NCI-H2107 (cell line): ENCODE measurements around the gene PEX7.
A peak's percentile ranks its signal among the peaks of the same experiment; 100 is the strongest.
"Not testable (repeated sequence)": the region's sequence is repeated elsewhere in the genome, so short reads cannot be mapped to it uniquely, and the experiment has no call there.

Experiments
- DNase-seq: peaks from one replicate; lab custom pipeline; 2025; lab: John Stamatoyannopoulos, UW

The PEX7 gene, protein sequence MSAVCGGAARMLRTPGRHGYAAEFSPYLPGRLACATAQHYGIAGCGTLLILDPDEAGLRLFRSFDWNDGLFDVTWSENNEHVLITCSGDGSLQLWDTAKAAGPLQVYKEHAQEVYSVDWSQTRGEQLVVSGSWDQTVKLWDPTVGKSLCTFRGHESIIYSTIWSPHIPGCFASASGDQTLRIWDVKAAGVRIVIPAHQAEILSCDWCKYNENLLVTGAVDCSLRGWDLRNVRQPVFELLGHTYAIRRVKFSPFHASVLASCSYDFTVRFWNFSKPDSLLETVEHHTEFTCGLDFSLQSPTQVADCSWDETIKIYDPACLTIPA

DNA sequence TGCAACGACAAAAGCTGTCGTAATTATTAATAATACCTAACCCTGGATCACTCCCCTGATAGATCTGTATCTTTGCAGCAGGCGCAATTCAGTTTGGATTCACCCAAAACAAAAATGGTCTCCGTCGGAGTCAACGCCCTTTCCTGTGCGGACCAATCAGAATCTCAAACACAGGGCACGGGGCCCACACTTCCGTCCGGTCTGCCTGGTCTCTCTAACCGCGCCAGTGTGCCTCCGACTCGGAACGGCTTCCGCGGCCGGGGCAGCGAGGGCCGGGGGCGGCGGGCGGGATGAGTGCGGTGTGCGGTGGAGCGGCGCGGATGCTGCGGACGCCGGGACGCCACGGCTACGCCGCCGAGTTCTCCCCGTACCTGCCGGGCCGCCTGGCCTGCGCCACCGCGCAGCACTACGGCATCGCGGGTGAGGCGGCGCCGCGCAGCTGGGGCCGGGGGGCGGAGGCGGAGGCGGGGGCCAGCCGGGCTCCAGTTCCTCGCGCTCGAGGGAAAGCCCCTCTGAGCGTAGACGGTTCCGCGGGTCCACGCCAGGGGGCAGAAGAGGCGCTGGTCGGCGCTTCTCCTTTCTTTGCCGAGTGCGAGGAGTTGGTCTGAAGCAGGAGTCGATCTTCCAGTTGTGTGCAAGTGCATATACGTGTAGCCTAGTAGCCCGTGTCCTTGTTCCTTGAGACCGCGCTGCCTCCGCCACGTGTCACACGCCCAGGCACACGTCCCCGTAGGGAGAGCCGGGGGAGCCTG, at the start of gene PEX7:
TSS of gene PEX7 (plus strand) at position 217 of the 752 bp plus-strand sequence. CDS start at position 291, 74 bp downstream.
- peak; percentile 44 for DNase-seq

DNA sequence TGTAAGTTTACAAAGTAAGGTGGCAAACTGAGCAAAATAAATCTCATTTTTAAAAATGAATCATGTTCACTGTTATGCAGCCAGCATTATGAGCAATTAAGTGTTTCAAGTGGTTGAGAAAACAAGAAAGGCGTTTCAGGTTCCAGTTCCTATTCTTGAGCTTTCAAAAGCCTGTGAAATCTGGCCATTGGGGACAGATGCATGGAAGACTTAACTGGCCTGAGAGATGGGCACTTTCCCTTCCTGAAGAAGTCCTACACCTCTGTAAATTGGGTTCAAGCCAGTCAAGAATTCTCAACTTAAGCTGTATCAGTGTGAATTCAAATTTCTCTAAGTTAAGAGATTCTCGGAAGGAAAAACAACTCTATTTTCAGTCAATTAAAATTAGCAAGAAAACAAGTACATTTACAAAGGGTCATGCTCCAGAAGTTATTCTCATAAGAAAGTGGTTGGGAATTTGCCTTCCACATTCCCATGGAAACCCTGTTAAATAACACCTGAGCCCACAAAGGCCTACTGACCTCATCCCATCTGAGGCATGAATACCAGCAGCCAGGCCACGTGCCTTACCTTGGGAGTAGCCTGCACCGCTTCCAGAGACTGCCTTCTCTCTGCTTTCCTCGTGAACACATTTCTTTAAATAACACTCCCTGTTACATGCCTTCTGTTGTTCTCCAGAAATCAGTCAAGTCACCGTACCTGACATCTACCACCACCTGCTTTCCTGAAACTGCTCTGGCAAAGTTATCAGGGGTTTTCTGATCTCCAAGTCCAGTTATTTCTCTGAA, 49.5 kb upstream of the PEX7 start:
- DNase-seq = no peak

DNA sequence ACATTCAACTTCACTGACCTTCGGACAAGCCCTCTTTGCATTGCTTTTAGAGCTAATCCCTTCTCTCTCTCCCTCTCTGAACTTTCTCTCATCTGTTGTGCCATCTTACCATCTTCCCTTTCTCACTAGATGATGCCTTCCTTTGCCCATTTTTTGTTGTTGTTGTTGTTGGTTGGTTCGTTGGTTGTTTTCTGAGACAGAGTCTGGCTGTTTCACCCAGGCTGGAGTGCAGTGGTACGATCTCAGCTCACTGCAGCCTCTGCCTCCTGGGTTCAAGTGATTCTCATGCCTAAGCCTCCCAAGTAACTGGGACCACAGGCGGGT, 49.0 kb upstream of the PEX7 start:
- no peak for DNase-seq

DNA sequence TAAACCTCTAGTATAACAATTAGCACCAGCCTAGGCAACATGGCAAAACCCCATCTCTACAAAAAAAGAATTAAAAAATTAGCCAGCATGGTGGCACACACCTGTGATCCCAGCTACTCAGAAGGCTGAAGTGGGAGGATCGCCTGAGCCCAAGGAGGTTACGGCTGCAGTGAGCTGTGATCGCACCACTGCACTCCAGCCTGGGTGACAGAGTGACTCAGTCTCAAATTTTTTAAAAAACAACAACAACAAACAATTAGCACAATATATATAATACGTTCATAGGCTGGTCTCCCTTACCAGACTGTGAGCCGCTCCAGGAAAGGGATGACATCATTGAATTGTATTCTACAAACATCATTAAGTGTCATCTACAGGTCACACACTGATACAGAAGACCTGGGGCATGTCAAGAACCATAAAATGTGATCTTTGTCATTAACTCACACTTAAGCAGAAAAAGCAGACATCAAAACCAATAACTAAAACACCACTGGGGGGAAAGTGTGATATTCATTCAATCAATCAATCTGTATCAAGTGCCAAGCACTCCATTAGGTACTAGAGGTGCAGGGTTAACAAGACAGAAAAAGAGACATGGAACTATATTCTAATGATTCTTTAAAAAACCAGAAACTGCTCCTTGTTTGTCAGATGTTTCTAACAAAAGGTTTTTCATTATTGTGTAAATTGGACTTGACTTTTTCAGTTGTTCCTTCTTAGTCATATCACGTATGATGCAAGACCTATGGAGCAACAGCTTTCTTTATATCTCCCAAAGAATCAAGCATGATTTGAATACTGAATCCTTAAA, 48.0 kb upstream of the PEX7 start:
- DNase-seq = no peak

DNA sequence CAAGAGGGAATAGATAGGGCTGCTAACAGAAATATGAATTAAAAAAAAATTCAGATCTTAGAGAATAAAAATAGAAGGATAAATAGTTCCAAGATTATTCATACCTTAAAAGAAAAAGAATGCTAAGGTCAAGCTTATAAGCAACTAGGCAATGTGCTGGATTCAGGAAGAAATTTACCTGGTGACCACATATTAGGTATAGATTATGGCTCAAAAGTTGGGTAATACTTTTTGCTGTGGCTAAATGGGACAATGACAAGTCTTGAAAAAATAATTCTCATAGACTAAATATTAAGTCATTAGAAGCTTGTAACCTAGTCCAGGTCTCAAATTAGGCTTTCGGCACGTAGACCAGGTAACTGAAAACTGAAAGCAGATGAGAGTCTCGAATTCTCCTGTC, 47.3 kb upstream of the PEX7 start:
- DNase-seq = no peak

DNA sequence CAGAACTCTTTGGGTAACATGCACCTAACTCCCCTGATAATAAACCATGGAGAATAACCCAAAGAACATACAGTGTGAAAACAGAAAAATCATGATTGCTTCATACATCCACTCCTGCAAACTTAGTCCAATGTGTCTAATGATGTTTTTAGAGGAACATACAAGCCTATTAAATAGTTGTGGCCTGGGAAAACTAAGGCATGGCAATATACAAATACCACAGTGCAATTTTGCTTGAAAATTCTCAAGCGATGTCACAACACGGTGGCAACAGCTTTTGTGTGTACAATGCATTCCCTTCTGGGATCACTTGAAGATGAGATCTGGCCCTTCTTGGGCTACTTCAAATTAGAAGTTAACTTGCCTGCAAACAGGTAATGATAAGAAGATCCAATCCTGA, 46.8 kb upstream of the PEX7 start:
- no peak for DNase-seq

DNA sequence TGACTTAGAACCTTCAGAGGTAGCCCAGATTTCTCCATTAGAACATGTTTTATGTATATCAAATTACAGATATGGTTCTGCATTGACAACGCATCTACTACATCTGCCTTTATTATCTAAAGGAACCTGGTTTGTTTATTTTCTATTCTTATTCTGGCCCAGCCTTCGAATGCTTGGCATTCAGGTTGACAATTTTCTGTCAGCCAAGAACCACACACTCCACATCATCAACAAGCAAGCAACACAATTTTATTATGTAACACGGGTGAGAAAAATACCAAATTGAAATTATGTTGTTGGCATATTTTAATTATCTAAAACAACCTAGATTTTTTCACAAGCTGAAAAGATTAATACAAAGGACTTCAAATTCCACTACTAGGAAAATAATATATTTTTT, 44.7 kb upstream of the PEX7 start:
- no peak for DNase-seq

DNA sequence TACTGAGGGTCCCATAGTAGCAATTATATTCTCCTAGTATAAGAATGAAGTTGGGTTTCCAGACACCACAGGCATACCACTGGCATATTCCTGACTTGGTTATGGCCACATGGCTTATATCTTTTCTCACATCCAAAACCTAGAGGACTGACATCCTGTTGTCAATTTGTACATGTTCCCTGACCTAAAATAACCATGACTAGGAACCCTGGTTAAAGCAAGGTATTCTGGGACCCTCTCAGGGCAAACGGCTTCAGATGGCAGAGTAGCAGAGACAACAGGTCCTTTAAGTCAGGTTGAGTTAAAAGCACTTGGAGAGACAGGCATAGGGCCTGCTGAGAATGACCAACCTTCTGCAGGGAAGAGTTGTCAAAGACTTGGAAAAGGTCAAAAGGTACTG, 42.7 kb upstream of the PEX7 start:
- no peak for DNase-seq

DNA sequence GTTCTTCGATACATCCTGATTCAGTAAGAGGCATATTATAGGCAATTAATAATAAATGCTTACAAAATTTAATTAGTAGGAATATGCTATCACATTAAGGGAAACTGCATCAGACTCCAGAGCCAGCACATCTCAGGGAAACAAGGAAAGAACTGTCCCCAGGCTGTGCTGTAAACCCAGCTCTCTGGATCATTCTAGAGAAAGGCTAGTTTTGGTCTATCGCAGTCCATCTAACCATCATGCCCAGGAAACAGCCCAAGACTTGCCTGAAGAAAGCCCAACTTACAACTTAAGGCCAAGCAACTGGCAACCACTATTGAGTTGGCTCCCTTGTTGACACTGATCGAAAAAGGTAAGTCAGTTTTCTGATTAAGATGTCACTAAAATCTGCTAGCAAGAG, 41.4 kb upstream of the PEX7 start:
- DNase-seq = no peak

DNA sequence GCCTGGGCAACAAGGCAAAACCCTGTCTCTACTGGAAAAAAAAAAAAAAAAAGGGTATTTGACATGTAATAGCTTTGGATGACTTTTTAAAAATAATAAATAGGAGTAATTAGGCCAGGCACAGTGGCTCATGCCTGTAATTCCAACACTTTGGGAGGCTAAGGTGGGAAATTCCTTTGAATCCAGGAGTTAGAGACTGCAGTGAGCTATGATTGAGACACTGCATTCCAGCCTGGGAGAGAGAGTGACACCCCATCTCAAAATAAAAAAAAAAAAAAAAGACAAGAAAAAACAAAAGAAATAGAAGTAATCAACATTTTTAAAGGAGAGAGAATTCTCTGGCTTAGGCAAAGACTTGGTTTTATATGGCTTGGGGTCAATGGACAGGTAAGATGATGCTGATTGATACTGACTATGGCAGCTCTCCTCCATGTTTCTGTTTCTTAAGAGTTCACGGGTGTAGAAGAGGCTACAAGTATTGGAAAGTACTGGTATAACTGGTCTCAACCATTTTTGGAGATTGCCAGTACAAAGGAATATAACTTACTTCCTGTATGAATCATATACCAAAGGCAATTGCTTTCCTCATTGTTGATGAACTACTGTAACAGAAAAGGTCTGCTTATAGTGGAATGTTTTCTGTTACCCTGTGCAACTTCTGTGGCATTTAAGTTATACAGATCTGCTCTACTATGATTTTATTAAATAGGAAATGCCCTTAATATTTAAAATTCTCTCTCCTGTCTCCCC, 40.2 kb upstream of the PEX7 start:
- no peak for DNase-seq

DNA sequence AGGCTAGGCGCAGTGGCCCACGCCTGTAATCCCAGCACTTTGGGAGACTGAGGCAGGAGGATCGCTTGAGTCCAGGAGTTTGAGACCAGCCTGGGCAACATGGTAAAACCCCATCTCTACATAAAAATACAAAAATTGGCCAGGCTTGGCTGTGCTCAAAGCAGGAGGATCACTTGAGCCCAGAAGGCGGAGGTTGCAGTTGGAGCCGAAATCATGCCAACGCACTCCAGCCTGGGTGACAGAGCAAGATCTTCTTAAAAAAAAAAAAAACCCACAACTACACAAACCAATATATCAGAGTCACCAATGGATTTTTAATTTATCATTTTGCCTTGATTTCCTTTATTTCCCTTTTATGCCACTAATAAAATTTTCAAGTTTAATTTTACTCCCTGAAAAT, 39.4 kb upstream of the PEX7 start:
- no peak for DNase-seq

DNA sequence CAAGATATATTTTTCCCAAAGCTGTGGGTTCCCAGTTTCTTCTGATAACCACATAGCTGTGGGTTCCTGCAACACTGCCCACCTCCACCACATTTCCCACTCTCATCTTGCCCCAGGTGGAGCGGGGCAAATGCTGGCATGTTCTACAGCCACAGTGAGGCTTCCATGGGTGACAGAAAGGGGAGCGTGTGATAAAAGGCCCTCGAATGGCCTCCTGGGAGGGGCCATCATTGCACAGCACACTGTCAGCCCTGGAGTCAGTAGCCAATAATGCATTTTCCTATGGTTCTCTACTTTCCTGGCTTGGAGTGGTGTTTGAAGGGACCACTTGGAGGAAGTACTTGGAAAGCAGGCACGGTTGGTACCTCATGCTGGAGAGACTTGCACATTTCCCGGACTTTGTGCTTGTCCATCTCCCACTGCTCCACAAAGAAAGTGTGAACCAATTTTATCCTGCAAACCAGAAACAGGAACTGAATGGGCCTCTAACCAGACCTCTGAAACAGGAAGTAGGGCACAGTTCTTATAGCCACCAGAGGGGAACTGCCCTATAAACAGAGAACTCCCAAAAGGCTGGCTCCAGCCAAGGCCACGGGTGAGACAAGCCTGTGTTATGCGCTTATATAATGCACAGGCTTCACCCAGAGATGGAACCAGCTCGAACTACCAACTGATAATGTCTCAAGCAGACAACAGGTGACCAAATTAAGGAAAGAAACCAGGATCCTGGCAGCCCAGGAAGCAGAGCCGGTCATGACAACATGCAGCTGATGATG, 38.7 kb upstream of the PEX7 start:
- DNase-seq = no peak

DNA sequence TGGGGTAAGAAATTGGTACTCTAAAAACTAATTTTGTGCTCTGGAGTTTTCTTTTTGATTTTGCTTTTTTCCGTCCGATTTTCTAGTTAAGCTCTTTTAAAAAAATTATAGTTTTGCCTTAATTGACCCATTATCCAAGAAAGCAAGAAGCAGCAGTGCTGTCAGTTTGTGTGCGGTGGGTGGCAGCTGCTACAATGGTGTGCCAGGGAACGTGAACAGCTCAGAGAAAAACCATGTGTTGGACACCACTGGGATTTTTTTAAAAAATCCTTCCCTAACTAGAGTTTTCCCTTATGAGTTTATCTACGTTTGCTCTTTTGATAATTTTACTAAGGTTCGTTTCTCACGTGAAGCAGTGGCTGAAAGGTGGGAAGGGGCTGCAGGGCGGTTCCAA, 38.1 kb upstream of the PEX7 start:
- no peak for DNase-seq

DNA sequence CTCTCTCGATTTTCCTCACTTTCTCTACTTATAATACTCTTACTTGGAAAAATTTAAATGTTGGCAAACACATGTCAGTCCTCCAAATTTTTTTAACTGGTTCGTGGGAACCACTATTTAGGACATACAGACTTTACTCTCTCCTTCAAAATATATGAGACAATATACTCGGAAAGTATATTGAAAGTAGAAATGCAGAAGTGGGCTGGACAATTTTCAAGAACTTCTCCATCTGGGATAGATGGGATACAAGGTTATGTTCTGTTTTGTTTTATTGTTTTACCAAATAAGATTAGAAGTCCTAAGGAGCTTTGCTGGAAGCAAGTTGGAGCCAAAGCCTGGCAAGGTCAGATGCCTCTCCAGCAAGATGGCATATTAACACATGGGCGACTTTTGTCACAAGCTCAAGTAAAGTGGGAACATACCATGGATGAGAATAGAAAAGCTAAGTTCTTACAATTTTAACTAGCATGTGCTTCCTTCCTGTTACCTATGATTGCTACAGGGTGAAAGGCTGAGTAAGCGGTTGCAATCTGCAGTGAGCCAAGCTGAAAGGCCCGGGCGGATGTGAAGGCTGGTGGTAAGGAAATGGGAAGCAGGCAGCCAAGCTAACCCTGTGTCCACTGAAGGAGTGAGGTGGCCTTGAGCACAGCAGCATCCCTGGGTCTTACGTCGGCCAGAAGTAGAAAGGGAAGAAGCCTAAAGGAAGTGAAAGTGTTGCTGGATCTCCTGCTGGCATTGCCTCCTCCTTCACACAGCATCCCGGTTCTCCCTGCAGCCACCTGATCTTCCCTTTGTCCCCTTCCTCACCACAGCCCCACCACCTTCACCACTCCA, 37.3 kb upstream of the PEX7 start:
- no peak for DNase-seq

DNA sequence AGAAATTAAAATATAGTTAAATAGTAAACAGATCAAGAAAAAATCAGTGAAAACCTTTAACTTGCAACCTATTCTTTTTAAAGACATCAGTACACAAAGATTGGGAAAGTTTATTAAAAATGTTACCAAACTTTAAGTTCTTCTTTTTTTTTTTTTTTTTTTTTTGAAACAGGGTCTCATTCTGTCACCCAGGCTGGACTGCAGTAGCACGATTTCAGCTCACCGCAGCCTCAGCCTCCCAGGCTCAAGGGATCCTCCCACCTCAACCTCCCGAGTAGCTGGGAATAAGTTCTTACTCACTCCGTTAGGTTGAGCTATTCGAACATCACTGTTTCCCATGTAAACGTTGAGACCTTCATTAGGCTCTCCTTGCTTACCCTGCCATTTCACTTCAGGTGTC, 35.7 kb upstream of the PEX7 start:
- DNase-seq = no peak

DNA sequence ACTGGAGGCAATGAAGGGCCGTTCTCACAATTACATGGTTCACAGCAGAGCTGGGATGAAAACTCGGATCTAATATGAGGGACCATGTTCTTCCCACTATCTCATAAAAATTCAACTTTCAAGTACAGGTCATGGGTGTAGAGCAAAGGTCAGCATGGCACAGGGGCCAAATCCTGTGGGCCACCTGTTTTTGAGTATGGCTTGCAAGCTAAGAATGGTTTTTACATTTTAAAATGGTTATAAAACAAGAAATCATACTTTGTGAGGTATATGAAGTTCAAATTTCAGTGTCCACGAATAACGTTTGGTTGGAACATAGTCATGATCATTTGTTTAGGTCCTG, 34.7 kb upstream of the PEX7 start:
- no peak for DNase-seq

DNA sequence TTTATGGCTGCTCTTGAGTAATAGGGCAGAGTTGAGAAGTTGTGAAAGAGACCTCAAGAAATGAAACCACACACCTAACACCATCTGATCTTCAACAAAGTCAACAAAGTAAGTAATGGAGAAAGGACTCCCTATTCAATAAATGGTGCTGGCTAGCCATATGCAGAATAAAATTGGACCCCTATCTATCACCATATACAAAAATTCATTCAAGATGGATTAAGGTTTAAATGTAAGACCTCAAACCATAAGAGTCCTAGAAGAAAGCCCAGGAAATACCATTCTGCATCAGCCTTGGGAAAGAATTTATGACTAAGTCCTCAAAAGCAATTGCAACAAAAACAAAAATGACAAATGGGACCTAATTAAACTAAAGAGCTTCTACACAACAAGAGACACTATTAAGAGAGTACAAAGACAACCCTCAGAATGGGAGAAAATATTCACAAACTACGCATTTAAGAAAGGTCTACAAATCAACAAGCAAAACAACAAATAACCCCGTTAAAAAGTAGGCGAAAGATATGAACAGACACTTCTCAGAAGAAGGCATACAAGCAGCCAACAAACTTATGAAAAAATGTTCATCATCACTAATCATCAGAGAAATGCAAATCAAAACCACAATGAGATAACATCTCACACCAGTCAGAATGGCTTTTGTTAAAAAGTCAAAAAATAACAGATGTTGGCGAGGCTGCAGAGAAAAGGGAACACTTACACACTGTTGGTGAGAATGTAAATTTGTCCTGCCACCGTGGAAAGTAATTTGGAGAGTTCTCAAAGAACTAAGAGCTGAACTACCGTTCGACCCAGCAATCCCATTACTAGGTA, 34.1 kb upstream of the PEX7 start:
- no peak for DNase-seq

DNA sequence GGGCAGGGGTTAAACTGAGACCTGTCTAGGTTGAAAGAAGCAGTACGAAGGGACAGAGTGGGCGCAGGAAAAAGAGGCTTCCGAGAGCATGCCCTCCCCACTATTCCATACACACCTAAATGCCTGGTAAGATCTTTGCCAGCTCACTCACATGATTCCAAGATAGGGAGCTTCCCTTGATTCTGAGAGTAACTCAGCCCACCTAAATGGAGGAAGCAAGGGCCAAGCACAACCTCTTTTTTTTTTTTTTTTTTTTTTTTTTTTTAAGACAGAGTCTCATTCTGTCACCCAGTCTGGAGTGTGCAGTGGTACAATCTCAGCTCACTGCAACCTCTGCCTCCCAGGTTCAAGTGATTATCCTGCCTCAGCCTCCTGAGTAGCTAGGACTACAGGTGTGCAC, 33.0 kb upstream of the PEX7 start:
- DNase-seq = not testable (repeated sequence)
